ENCODE measurements around the gene DAB1. TPM values are rescaled to one million over a fixed set of nuclear protein-coding genes. Genes with fewer than 3 reads are reported as not detected.

DAB1 gene
- polyA plus RNA-seq, 3 donors = not detected

- Histone ChIP-seq H3K4me3 (replicated peaks in 1 of 3; ENCODE audit: low read depth in 2 of 3, low read length in 3 of 3) (no peak overlapping the region), H3K9ac (ENCODE audit: insufficient read depth, low read length, poor library complexity, severe bottlenecking) (no peak overlapping the region), H4K20me1 (ENCODE audit: insufficient read depth, low read length) (no peaks in the 10 kb centered on the region), H3K27me3 (ENCODE audit: control insufficient read depth in 2 of 2, insufficient read depth in 2 of 2, low read length in 2 of 2) (no peaks in the 10 kb centered on the region), H3K79me2 (ENCODE audit: insufficient read depth, low read length) (no peaks in the 10 kb centered on the region), H3K36me3 (replicated peaks in 1 of 2; ENCODE audit: control insufficient read depth in 1 of 2, insufficient read depth in 2 of 2, low read length in 2 of 2) (no peaks in the 10 kb centered on the region), H3K4me1 (ENCODE audit: control insufficient read depth in 1 of 2, insufficient read depth in 2 of 2, low read length in 2 of 2) (no peaks in the 10 kb centered on the region), H3K9me3 (replicated peaks in 1 of 2; ENCODE audit: control insufficient read depth in 1 of 2, insufficient read depth in 1 of 2, low read length in 2 of 2) (no peaks in the 10 kb centered on the region), H2AFZ (ENCODE audit: insufficient read depth, low read depth, low read length, poor library complexity, severe bottlenecking) (no peak overlapping the region), H3K4me2 (replicated peaks; ENCODE audit: extremely low read depth, low read length, poor library complexity, severe bottlenecking) (no peak overlapping the region), H3K27ac (ENCODE audit: low read depth in 1 of 2, low read length in 2 of 2) (no peak overlapping the region)
- H3K4me1 Mint-ChIP-seq = no peaks in the 10 kb centered on the region
- no peak for DNase-seq
- H3K4me3 Mint-ChIP-seq = no peak overlapping the region
- no peak for TF ChIP-seq CTCF (IDR thresholded peaks at IDR 0.05)
- 88% methylated on average over 1 of the region's 2 CpGs for WGBS (ENCODE audit: insufficient coverage)
- no peak overlapping the region for H3K27ac Mint-ChIP-seq
- no peaks in the 10 kb centered on the region for H3K36me3 Mint-ChIP-seq
- intact Hi-C loops (cut with micrococcal nuclease) = no loop called here
- H3K27me3 Mint-ChIP-seq (ENCODE audit: low read depth in 3 of 3) = peaks cover 0 to 1% (median 0%) of the 10 kb centered on the region in 3 donors
- H3K9me3 Mint-ChIP-seq = peaks cover 0 to 9% (median 2%) of the 10 kb centered on the region in 7 donors
These were observed 383.0 kb downstream of the DAB1 start for GRCh38 chr1:57040811-57041210.

DNA sequence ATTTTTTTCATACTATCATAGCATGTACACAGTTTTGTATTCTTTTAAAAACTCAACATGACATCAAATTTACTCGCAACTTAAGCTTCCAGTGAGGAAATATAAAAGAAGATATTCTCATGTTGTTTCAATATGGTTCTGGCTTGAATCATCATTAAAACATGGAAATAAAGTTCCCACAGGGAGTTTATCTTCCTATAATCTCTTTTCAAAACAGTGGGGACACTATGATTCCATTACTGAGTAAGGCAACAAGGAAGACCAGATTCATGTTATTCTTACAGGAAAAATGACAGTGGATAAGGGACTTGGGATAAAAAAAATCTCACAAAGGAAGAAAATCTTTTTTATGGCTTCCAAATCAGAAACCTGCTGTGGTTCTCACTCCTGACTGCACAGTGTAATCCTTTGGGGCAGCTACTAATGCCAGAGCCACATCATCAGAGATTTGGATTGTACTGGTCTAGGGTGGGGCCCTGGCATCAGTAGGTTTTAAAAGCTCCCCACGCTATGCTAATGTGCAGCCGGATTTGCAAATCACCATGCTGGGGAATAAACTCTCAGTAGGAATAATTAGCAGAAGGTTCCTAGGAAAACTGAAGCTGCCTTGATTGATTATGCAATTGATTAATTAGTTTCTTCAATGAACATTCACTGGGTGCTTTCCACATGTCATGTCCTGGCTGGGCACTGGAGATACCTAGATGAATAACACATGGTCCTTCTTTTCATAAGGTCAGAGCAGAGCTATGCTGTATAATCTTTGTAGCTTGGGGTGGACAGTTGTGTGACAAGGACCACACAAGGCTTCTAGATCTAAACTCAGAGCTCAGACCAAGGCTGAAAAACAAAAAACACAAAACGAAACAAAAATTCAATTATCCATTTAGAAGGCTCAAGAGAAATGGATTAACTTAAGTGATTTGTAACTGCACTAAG, 386.9 kb downstream of the DAB1 start:
- no peak overlapping the region for H3K27ac Mint-ChIP-seq

More for the DNA sequence above, 386.9 kb downstream of the DAB1 start:
- Histone ChIP-seq H3K79me2 (ENCODE audit: insufficient read depth, low read length) (no peaks in the 10 kb centered on the region), H4K20me1 (ENCODE audit: insufficient read depth, low read length) (no peaks in the 10 kb centered on the region), H3K4me2 (replicated peaks; ENCODE audit: extremely low read depth, low read length, poor library complexity, severe bottlenecking) (no peak overlapping the region), H3K27ac (ENCODE audit: low read depth in 1 of 2, low read length in 2 of 2) (no peak overlapping the region), H3K36me3 (replicated peaks in 1 of 2; ENCODE audit: control insufficient read depth in 1 of 2, insufficient read depth in 2 of 2, low read length in 2 of 2) (no peaks in the 10 kb centered on the region), H3K9ac (ENCODE audit: insufficient read depth, low read length, poor library complexity, severe bottlenecking) (no peak overlapping the region), H3K27me3 (ENCODE audit: control insufficient read depth in 2 of 2, insufficient read depth in 2 of 2, low read length in 2 of 2) (no peaks in the 10 kb centered on the region), H3K9me3 (replicated peaks in 1 of 2; ENCODE audit: control insufficient read depth in 1 of 2, insufficient read depth in 1 of 2, low read length in 2 of 2) (no peaks in the 10 kb centered on the region), H3K4me3 (replicated peaks in 1 of 3; ENCODE audit: low read depth in 2 of 3, low read length in 3 of 3) (no peak overlapping the region), H3K4me1 (ENCODE audit: control insufficient read depth in 1 of 2, insufficient read depth in 2 of 2, low read length in 2 of 2) (no peaks in the 10 kb centered on the region), H2AFZ (ENCODE audit: insufficient read depth, low read depth, low read length, poor library complexity, severe bottlenecking) (no peak overlapping the region)
- Mint-ChIP-seq H3K27me3 (ENCODE audit: low read depth in 3 of 3) (peaks cover 0 to 1% (median 0%) of the 10 kb centered on the region in 3 donors), H3K4me3 (no peak overlapping the region), H3K36me3 (no peaks in the 10 kb centered on the region), H3K9me3 (peaks cover 0 to 6% (median 3%) of the 10 kb centered on the region in 7 donors), H3K4me1 (no peaks in the 10 kb centered on the region)
- 100% methylated on average over 2 of the region's 4 CpGs for WGBS (ENCODE audit: insufficient coverage)
- no peak for TF ChIP-seq CTCF (IDR thresholded peaks at IDR 0.05)
- intact Hi-C loops (cut with micrococcal nuclease) = no loop called here
- DNase-seq = no peak

Data from CD14-positive monocyte (primary cell).